IMR-90 (cell line): Measurements from ENCODE around the gene ABCF3. TPM values are rescaled to one million over a fixed set of nuclear protein-coding genes. Genes with fewer than 3 reads are reported as not detected.
A peak's percentile ranks its signal among the peaks of the same experiment; 100 is the strongest.

Source experiments
- ATAC-seq: fragments of 200-7000 bp; cut with Tn5 transposase; 2 replicates; pipeline ENCODE4 v1.9.1; 2020; ENCODE audit warnings: low read depth, mild to moderate bottlenecking, moderate library complexity
- BruUV-seq: library from RNA; stranded (reverse); fragments of 400-500 nt; replicated peaks from 2 replicates; lab custom pipeline; 2021; lab: Mats Ljungman, UMichigan
- CTCF ChIA-PET: fragments of 300-600 bp; formaldehyde crosslinking; extraction: SDS; loops from one replicate; lab custom pipeline; 2021; ENCODE audit warnings: antibody characterized with exemption; lab: Yijun Ruan, JAX
- POLR2A ChIA-PET: fragments of 300-600 bp; sonication (Branson Sonifier 250); formaldehyde crosslinking; loops from one replicate; lab custom pipeline; 2022; ENCODE audit warnings: antibody characterized with exemption; ENCODE audit not compliant: unreplicated experiment; lab: Charles Lee
- DNase-seq: peaks from one replicate; pipeline ENCODE4 v3.0.0; 2013
- H2AFZ ChIP-seq: replicated peaks from 2 replicates; pipeline ENCODE3; 2013; ENCODE audit warnings: low read length, mild to moderate bottlenecking; ENCODE audit not compliant: poor library complexity
- H2AK5ac ChIP-seq: 2 replicates; pipeline ENCODE4 v1.6.1; 2013; ENCODE audit warnings: low read depth, low read length, inconsistent platforms
- H2AK9ac ChIP-seq: replicated peaks from 2 replicates; pipeline ENCODE3; 2013; ENCODE audit warnings: mild to moderate bottlenecking, low read depth, low read length, moderate library complexity; ENCODE audit not compliant: poor library complexity
- H2BK120ac ChIP-seq: 2 replicates; pipeline ENCODE4 v1.6.1; 2013; ENCODE audit warnings: low read depth, low read length, inconsistent platforms
- H2BK15ac ChIP-seq: 3 replicates; pipeline ENCODE4 v1.6.1; 2013; ENCODE audit warnings: low read depth, low read length, inconsistent platforms
- H2BK20ac ChIP-seq: 2 replicates; pipeline ENCODE4 v1.6.1; 2013; ENCODE audit warnings: low read depth, mild to moderate bottlenecking, inconsistent platforms, low read length, moderate library complexity
- H2BK5ac ChIP-seq: 2 replicates; pipeline ENCODE4 v1.6.1; 2013; ENCODE audit warnings: mild to moderate bottlenecking, low read depth, low read length, inconsistent platforms; ENCODE audit not compliant: poor library complexity, severe bottlenecking
- H3K14ac ChIP-seq: replicated peaks from 2 replicates; pipeline ENCODE4 v1.6.1; 2013; ENCODE audit warnings: low read depth, low read length, inconsistent platforms
- H3K18ac ChIP-seq: 2 replicates; pipeline ENCODE4 v1.6.1; 2013; ENCODE audit warnings: low read depth, low read length, control low read depth
- H3K23ac ChIP-seq: 2 replicates; pipeline ENCODE4 v1.6.1; 2013; ENCODE audit warnings: low read depth, low read length, inconsistent platforms
- H3K27ac ChIP-seq: 2 replicates; pipeline ENCODE4 v1.5.1; 2013; ENCODE audit warnings: mild to moderate bottlenecking, control low read depth, low read length; ENCODE audit not compliant: insufficient read depth
- H3K27me3 ChIP-seq: 2 replicates; pipeline ENCODE4 v1.6.1; 2013; ENCODE audit warnings: low read length; ENCODE audit not compliant: control insufficient read depth, insufficient read depth
- H3K36me3 ChIP-seq: 2 replicates; pipeline ENCODE4 v1.6.1; 2013; ENCODE audit warnings: low read length, mixed read lengths; ENCODE audit not compliant: control insufficient read depth, insufficient read depth
- H3K4ac ChIP-seq: 2 replicates; pipeline ENCODE4 v1.6.1; 2013; ENCODE audit warnings: low read depth, low read length, inconsistent platforms
- H3K4me1 ChIP-seq: 2 replicates; pipeline ENCODE4 v1.6.1; 2013; ENCODE audit warnings: low read length, mixed read lengths; ENCODE audit not compliant: control insufficient read depth, insufficient read depth
- H3K4me2 ChIP-seq: 2 replicates; pipeline ENCODE4 v1.6.1; 2013; ENCODE audit warnings: low read depth, mild to moderate bottlenecking, control low read depth, low read length, moderate library complexity
- H3K4me3 ChIP-seq: 2 replicates; pipeline ENCODE4 v1.5.1; 2013; ENCODE audit warnings: low read depth, mild to moderate bottlenecking, control low read depth, low read length, moderate library complexity; ENCODE audit not compliant: insufficient read depth
- H3K56ac ChIP-seq: 2 replicates; pipeline ENCODE4 v1.6.1; 2013; ENCODE audit warnings: low read length, inconsistent platforms; ENCODE audit not compliant: insufficient read depth; ENCODE audit errors: extremely low read depth
- H3K79me1 ChIP-seq, 2 experiments: 2 replicates each; pipeline ENCODE4 v1.6.1; 2013; ENCODE audit warnings: low read length in 2 of 2, inconsistent platforms in 1 of 2, low read depth in 1 of 2
- H3K9ac ChIP-seq: 2 replicates; pipeline ENCODE4 v1.6.1; 2013; ENCODE audit warnings: low read depth, low read length, control low read depth
- H3K9me1 ChIP-seq: 2 replicates; pipeline ENCODE4 v1.6.1; 2013; ENCODE audit warnings: low read length, inconsistent platforms; ENCODE audit not compliant: insufficient read depth
- H3K9me3 ChIP-seq: 2 replicates; pipeline ENCODE4 v1.6.1; 2013; ENCODE audit warnings: low read length; ENCODE audit not compliant: control insufficient read depth, insufficient read depth
- H4K20me1 ChIP-seq: 2 replicates; pipeline ENCODE4 v1.6.1; 2013; ENCODE audit warnings: low read length, inconsistent platforms; ENCODE audit not compliant: insufficient read depth
- H4K5ac ChIP-seq: 2 replicates; pipeline ENCODE4 v1.6.1; 2013; ENCODE audit warnings: mild to moderate bottlenecking, low read depth, low read length, control low read depth
- H4K8ac ChIP-seq, 2 experiments: 2 replicates each; pipeline ENCODE4 v1.6.1; 2013; ENCODE audit warnings: low read depth in 2 of 2, low read length in 2 of 2, control low read depth in 1 of 2, inconsistent platforms in 1 of 2
- H4K91ac ChIP-seq: 2 replicates; pipeline ENCODE4 v1.6.1; 2013; ENCODE audit warnings: low read depth, low read length, inconsistent platforms; ENCODE audit not compliant: insufficient read depth
- BHLHE40 ChIP-seq: fragments of 150-350 bp; IDR thresholded peaks from 2 replicates; pipeline ENCODE4 v1.6.1; 2016; ENCODE audit warnings: mild to moderate bottlenecking, low read depth, low read length
- CHD1 ChIP-seq: IDR thresholded peaks from 2 replicates; pipeline ENCODE4 v1.6.1; 2012; ENCODE audit warnings: low read depth, low read length, improper control_type of control experiment
- CTCF ChIP-seq: conservative IDR thresholded peaks from 2 replicates; pipeline ENCODE4 v1.5.1; 2012; ENCODE audit warnings: mild to moderate bottlenecking, low read depth, low read length, improper control_type of control experiment
- FOS ChIP-seq: fragments of 150-350 bp; IDR thresholded peaks from 2 replicates; pipeline ENCODE4 v1.6.1; 2016; ENCODE audit warnings: low read depth, low read length
- MAFK ChIP-seq: IDR thresholded peaks from 2 replicates; pipeline ENCODE4 v1.6.1; 2012; ENCODE audit warnings: low read depth, low read length, improper control_type of control experiment
- MAZ ChIP-seq: IDR thresholded peaks from 2 replicates; pipeline ENCODE4 v1.6.1; 2012; ENCODE audit warnings: low read depth, mild to moderate bottlenecking, low read length, improper control_type of control experiment, moderate library complexity, borderline replicate concordance
- MXI1 ChIP-seq: IDR thresholded peaks from 2 replicates; pipeline ENCODE4 v1.6.1; 2012; ENCODE audit warnings: low read depth, mild to moderate bottlenecking, low read length, moderate library complexity, borderline replicate concordance
- POLR2A ChIP-seq: IDR thresholded peaks from 2 replicates; pipeline ENCODE4 v1.6.1; 2012; ENCODE audit warnings: mild to moderate bottlenecking, low read depth, low read length
- RFX5 ChIP-seq: IDR thresholded peaks from 2 replicates; pipeline ENCODE4 v1.8.0; 2012; ENCODE audit warnings: low read depth, mild to moderate bottlenecking, low read length, moderate library complexity
- USF2 ChIP-seq: fragments of 150-350 bp; IDR thresholded peaks from 2 replicates; pipeline ENCODE4 v1.6.1; 2017; ENCODE audit warnings: mild to moderate bottlenecking, antibody characterized with exemption, low read length, low read depth
- WGBS, 2 experiments: methylation state at CpG; one replicate each; pipeline versions ENCODE4 v1.1.5 to v1.1.7; 2013; ENCODE audit warnings: missing lambda C conversion rate in 2 of 2; ENCODE audit not compliant: insufficient read length in 1 of 2; ENCODE audit errors: extremely low coverage in 2 of 2; 5-methylcytosine and 5-hydroxymethylcytosine counted together
- dilution Hi-C: fragments of 300-500 bp; cut with HindIII; formaldehyde crosslinking; loops from one replicate; pipeline ENCODE4 v1.14.3; 2018; ENCODE audit warnings: low sequenced_read_pairs; ENCODE audit not compliant: unreplicated experiment
- in situ Hi-C: fragments of 300-500 bp; cut with MboI; formaldehyde crosslinking; loops from 3 replicates; pipeline ENCODE4 v1.14.3; 2019; ENCODE audit warnings: low sequenced_read_pairs, inconsistent platforms, mixed read lengths
- intact Hi-C: fragments of 100-400 bp; cut with micrococcal nuclease; formaldehyde crosslinking; loops from 2 replicates; pipeline ENCODE4 v1.10.0; 2022
- polyA plus RNA-seq, 3 experiments: library from polyadenylated mRNA; depleted of rRNA; stranded (reverse); fragments of >200 nt; gene quantifications; 2 replicates each; pipeline ENCODE4 v1.2.3, GENCODE V29; 2012; ENCODE audit warnings: low replicate concordance in 1 of 3
- total RNA-seq: library from RNA; depleted of rRNA; stranded (reverse); fragments of >200 nt; gene quantifications from 2 replicates; pipeline ENCODE4 v1.2.3, GENCODE V29; 2012

Gene ABCF3
- total and polyA plus RNA-seq, 2 of the 4 experiments (the other 2 are of a cell fraction) = 36.9 to 59.2 TPM

- H3K4me1 ChIP-seq = peaks cover 9% of the 10 kb centered on the region
- H3K27ac ChIP-seq = peak within 1 kb of the TSS; percentile 96
- peak within 1 kb of the TSS; percentile 98 for H3K9ac ChIP-seq
- peak within 1 kb of the TSS; percentile 93 to 95 for H4K8ac ChIP-seq
- H3K4me3 ChIP-seq = peak within 1 kb of the TSS; percentile 99
- DNase-seq (peak; percentile 52), ATAC-seq (peak; percentile 85)
- peak within 1 kb of the TSS; percentile 95 for H4K91ac ChIP-seq
- peaks cover 8% of the 10 kb centered on the region; the same call in 1 of the 2 replicates for H3K9me1 ChIP-seq
- peak within 1 kb of the TSS; percentile 99 for H3K4me2 ChIP-seq
- no peaks in the 10 kb centered on the region for H3K9me3 ChIP-seq
- peak within 1 kb of the TSS; percentile 91 for H2BK5ac ChIP-seq
- WGBS, 2 experiments = 1% methylated on average over 42 of the region's 84 CpGs; no CpG with 5 or more reads in 1 of the 2 experiments
- peak within 1 kb of the TSS; percentile 97 for H3K23ac ChIP-seq
- peak within 1 kb of the TSS; percentile 99 for H2AFZ ChIP-seq
- H2AK5ac ChIP-seq = peak within 1 kb of the TSS; percentile 97
- H3K4ac ChIP-seq = peak within 1 kb of the TSS; percentile 98
- no peak within 1 kb of the TSS for H2BK20ac ChIP-seq
- peak within 1 kb of the TSS; percentile 97 for H2AK9ac ChIP-seq
- peak within 1 kb of the TSS; percentile 96 for H3K18ac ChIP-seq
- BruUV-seq = no TSS peak
- H4K20me1 ChIP-seq = peaks cover 39% of the 10 kb centered on the region
- H3K79me1 ChIP-seq = peaks cover 9 to 48% of the 10 kb centered on the region in 2 experiments; a peak in 3 of 4 replicates
- peaks cover 4% of the 10 kb centered on the region; the same call in 1 of the 2 replicates for H3K36me3 ChIP-seq
- peak within 1 kb of the TSS; percentile 84 for H2BK120ac ChIP-seq
- H2BK15ac ChIP-seq = 0 out of 3 replicates have a peak within 1 kb of the TSS, but pooled peaks have one; percentile 20
- intact Hi-C loops (loop anchor here (1.0 kb wide), 1 partner anchor 21 kb away; no protein-coding TSS in a partner anchor), in situ Hi-C loops (no loop called here), dilution Hi-C loops (no loop called here)
- ChIA-PET CTCF (no interaction called here), POLR2A (no interaction called here)
- TF ChIP-seq MAFK = no peak
- no peak for TF ChIP-seq USF2
- TF ChIP-seq CTCF = no peak
- TF ChIP-seq CHD1 = no peak
- peak; percentile 61; the same call in 1 of the 2 replicates for TF ChIP-seq MAZ
- TF ChIP-seq BHLHE40 = no peak
- TF ChIP-seq FOS = no peak
- TF ChIP-seq RFX5 = no peak
- peak; percentile 59 for TF ChIP-seq POLR2A
- 0 out of 2 replicates have a peak, but pooled peaks have one; percentile 40 for TF ChIP-seq MXI1
- peak within 1 kb of the TSS; percentile 93 for H4K5ac ChIP-seq
- peak within 1 kb of the TSS; percentile 97 for H3K14ac ChIP-seq
- H3K27me3 ChIP-seq = no peaks in the 10 kb centered on the region
- peak within 1 kb of the TSS; percentile 89 for H3K56ac ChIP-seq
Observed at GRCh38 chr3:184154885-184155643, 30.9 kb upstream of the ABCF3 start, which contains the start of gene DVL3. TSS of gene DVL3 (plus strand) at chr3:184155377. CDS start at chr3:184155636, 259 bp downstream.
